Natural killer cell treated with Interleukin-12 subunit alpha and Interleukin-12 subunit beta and Interleukin-15 and Interleukin-18, amount 100 ng/mL, for 72 hours (primary cell): ENCODE results near the gene KCNJ15. TPM values are rescaled to one million over a fixed set of nuclear protein-coding genes. Genes with fewer than 3 reads are reported as not detected.
"Not testable (repeated sequence)": the region's sequence is repeated elsewhere in the genome, so short reads cannot be mapped to it uniquely, and the experiment has no call there.

ENCODE experiments used
- ATAC-seq, 2 donors: fragments of 150-1000 bp; cut with Tn5 transposase in 1 of 2; sonication (Bioruptor Pico), chemical (Tn5 transposase) in 1 of 2; 2 replicates each; pipeline ENCODE4 v1.10.0; 2021
- DNase-seq: peaks from one replicate; pipeline ENCODE4 v3.0.0; 2022; ENCODE audit warnings: low spot score
- H3K27ac Mint-ChIP-seq, 2 donors: 1 replicate in 1 of 2; 2 replicates in 1 of 2; pipeline ENCODE4 v1.8.0; 2022; ENCODE audit warnings: mixed read lengths in 2 of 2, mild to moderate bottlenecking in 1 of 2, moderate library complexity in 1 of 2
- H3K27me3 Mint-ChIP-seq, 2 donors: 1 replicate in 1 of 2; 2 replicates in 1 of 2; pipeline ENCODE4 v1.8.0; 2022; ENCODE audit warnings: mixed read lengths in 2 of 2
- H3K36me3 Mint-ChIP-seq: one replicate; pipeline ENCODE4 v1.8.0; 2022; ENCODE audit warnings: mixed read lengths
- H3K4me1 Mint-ChIP-seq, 2 donors: 1 replicate in 1 of 2; 2 replicates in 1 of 2; pipeline ENCODE4 v1.8.0; 2022; ENCODE audit warnings: low read depth in 2 of 2, mixed read lengths in 2 of 2, mild to moderate bottlenecking in 1 of 2
- H3K4me3 Mint-ChIP-seq: one replicate; pipeline ENCODE4 v1.8.0; 2022; ENCODE audit warnings: mixed read lengths
- H3K9me3 Mint-ChIP-seq: 2 replicates; pipeline ENCODE4 v1.8.0; 2022; ENCODE audit warnings: mixed read lengths
- total RNA-seq, 2 donors: library from RNA; stranded (reverse); gene quantifications; one replicate each; pipeline ENCODE4 v1.2.3, GENCODE V29; 2022

The KCNJ15 gene
- total RNA-seq, 2 donors from 2014 or later, result not detected

GRCh38 chr21:38235251-38235650 lies 21.5 kb upstream of the KCNJ15 start:
- peaks cover 6 to 17% of the 10 kb centered on the region in 2 donors for H3K27me3 Mint-ChIP-seq
- not testable (repeated sequence) for H3K9me3 Mint-ChIP-seq, H3K36me3 Mint-ChIP-seq, H3K4me1 Mint-ChIP-seq, H3K27ac Mint-ChIP-seq, H3K4me3 Mint-ChIP-seq, ATAC-seq, DNase-seq

- no peaks in the 10 kb centered on the region for H3K36me3 Mint-ChIP-seq
- DNase-seq (no peak), ATAC-seq (no peak)
- no peaks in the 10 kb centered on the region for H3K4me1 Mint-ChIP-seq
- no peak overlapping the region for H3K4me3 Mint-ChIP-seq
- H3K27ac Mint-ChIP-seq, result no peak overlapping the region
- peaks cover 6 to 17% of the 10 kb centered on the region in 2 donors for H3K27me3 Mint-ChIP-seq
- peaks cover 3% of the 10 kb centered on the region for H3K9me3 Mint-ChIP-seq
These were observed 20.6 kb upstream of the KCNJ15 start for GRCh38 chr21:38236232-38236631.

- Mint-ChIP-seq H3K27ac (no peak overlapping the region), H3K4me1 (peaks cover 8 to 9% of the 10 kb centered on the region in 2 donors), H3K27me3 (peaks cover 0 to 17% of the 10 kb centered on the region in 2 donors), H3K4me3 (no peak overlapping the region), H3K9me3 (no peaks in the 10 kb centered on the region), H3K36me3 (no peaks in the 10 kb centered on the region)
- no peak for DNase-seq
- ATAC-seq, result no peak
These were observed 17.1 kb upstream of the KCNJ15 start for GRCh38 chr21:38239672-38240071.

GRCh38 chr21:38240129-38240528 lies 16.7 kb upstream of the KCNJ15 start:
- peaks cover 1 to 17% of the 10 kb centered on the region in 2 donors for H3K27me3 Mint-ChIP-seq
- no peaks in the 10 kb centered on the region for H3K36me3 Mint-ChIP-seq
- H3K9me3 Mint-ChIP-seq, result no peaks in the 10 kb centered on the region
- no peak for ATAC-seq
- peaks cover 12 to 14% of the 10 kb centered on the region in 2 donors for H3K4me1 Mint-ChIP-seq
- H3K4me3 Mint-ChIP-seq, result no peak overlapping the region
- H3K27ac Mint-ChIP-seq, result no peak overlapping the region
- no peak for DNase-seq

GRCh38 chr21:38241029-38241740 lies 15.6 kb upstream of the KCNJ15 start:
- Mint-ChIP-seq H3K4me3 (no peak overlapping the region), H3K9me3 (no peaks in the 10 kb centered on the region), H3K36me3 (no peaks in the 10 kb centered on the region), H3K27me3 (peaks cover 6 to 17% of the 10 kb centered on the region in 2 donors), H3K27ac (no peak overlapping the region), H3K4me1 (peaks cover 18 to 19% of the 10 kb centered on the region in 2 donors)
- DNase-seq (no peak), ATAC-seq (no peak)

- H3K27me3 Mint-ChIP-seq, result peaks cover 13 to 14% of the 10 kb centered on the region in 2 donors
- no peak for ATAC-seq
- no peak overlapping the region for H3K4me3 Mint-ChIP-seq
- no peaks in the 10 kb centered on the region for H3K36me3 Mint-ChIP-seq
- no peak overlapping the region for H3K27ac Mint-ChIP-seq
- no peak for DNase-seq
- H3K4me1 Mint-ChIP-seq, result peaks cover 19% of the 10 kb centered on the region in 2 donors
- H3K9me3 Mint-ChIP-seq, result peaks cover 2% of the 10 kb centered on the region
These were observed 14.7 kb upstream of the KCNJ15 start for GRCh38 chr21:38242061-38242460.

GRCh38 chr21:38243732-38244406 lies 12.9 kb upstream of the KCNJ15 start:
- H3K36me3 Mint-ChIP-seq, result no peaks in the 10 kb centered on the region
- peaks cover 19 to 23% of the 10 kb centered on the region in 2 donors for H3K4me1 Mint-ChIP-seq
- H3K27me3 Mint-ChIP-seq, result peaks cover 17 to 22% of the 10 kb centered on the region in 2 donors
- peak overlapping the region in 1 of 2 donors; percentile 92 for H3K27ac Mint-ChIP-seq
- H3K4me3 Mint-ChIP-seq, result no peak overlapping the region
- peaks cover 10% of the 10 kb centered on the region for H3K9me3 Mint-ChIP-seq
- no peak for DNase-seq
- ATAC-seq, result no peak

- no peak for DNase-seq
- Mint-ChIP-seq H3K4me3 (peak overlapping the region; percentile 51), H3K27ac (peak overlapping the region; percentile 77 to 92), H3K4me1 (peaks cover 19 to 23% of the 10 kb centered on the region in 2 donors), H3K27me3 (peaks cover 17 to 22% of the 10 kb centered on the region in 2 donors), H3K9me3 (peaks cover 10% of the 10 kb centered on the region), H3K36me3 (no peaks in the 10 kb centered on the region)
- ATAC-seq, result peak in 1 of 2 donors; percentile 7
These were observed 12.4 kb upstream of the KCNJ15 start for GRCh38 chr21:38244407-38244787.

- Mint-ChIP-seq H3K36me3 (no peaks in the 10 kb centered on the region), H3K9me3 (peaks cover 10% of the 10 kb centered on the region), H3K27ac (peak overlapping the region; percentile 77 to 92), H3K4me1 (peaks cover 19 to 23% of the 10 kb centered on the region in 2 donors), H3K27me3 (peaks cover 15 to 22% of the 10 kb centered on the region in 2 donors), H3K4me3 (peak overlapping the region; percentile 51)
- peak; percentile 97 to 98 for ATAC-seq
- peak; percentile 76 for DNase-seq
These were observed 11.6 kb upstream of the KCNJ15 start for GRCh38 chr21:38244885-38245869.

- Mint-ChIP-seq H3K27ac (no peak overlapping the region), H3K4me1 (peaks cover 19 to 23% of the 10 kb centered on the region in 2 donors), H3K36me3 (no peaks in the 10 kb centered on the region), H3K9me3 (peaks cover 10% of the 10 kb centered on the region), H3K27me3 (peaks cover 19 to 29% of the 10 kb centered on the region in 2 donors), H3K4me3 (no peak overlapping the region)
- DNase-seq (no peak), ATAC-seq (no peak)
These were observed 10.3 kb upstream of the KCNJ15 start for GRCh38 chr21:38246511-38246910.

- Mint-ChIP-seq H3K4me1 (peaks cover 19 to 23% of the 10 kb centered on the region in 2 donors), H3K9me3 (peaks cover 10% of the 10 kb centered on the region), H3K27me3 (peaks cover 19 to 30% of the 10 kb centered on the region in 2 donors)
- not testable (repeated sequence) for H3K27ac Mint-ChIP-seq, H3K36me3 Mint-ChIP-seq, H3K4me3 Mint-ChIP-seq, DNase-seq, ATAC-seq
These were observed 9.7 kb upstream of the KCNJ15 start for GRCh38 chr21:38247054-38247453.

- H3K4me3 Mint-ChIP-seq, result no peak overlapping the region
- H3K27ac Mint-ChIP-seq, result no peak overlapping the region
- H3K27me3 Mint-ChIP-seq, result peaks cover 19 to 30% of the 10 kb centered on the region in 2 donors
- H3K4me1 Mint-ChIP-seq, result peaks cover 19 to 23% of the 10 kb centered on the region in 2 donors
- ATAC-seq (no peak), DNase-seq (no peak)
- no peaks in the 10 kb centered on the region for H3K36me3 Mint-ChIP-seq
- peaks cover 10% of the 10 kb centered on the region for H3K9me3 Mint-ChIP-seq
These were observed 8.9 kb upstream of the KCNJ15 start for GRCh38 chr21:38247738-38248510.

- ATAC-seq, result no peak
- no peak for DNase-seq
- no peak overlapping the region for H3K4me3 Mint-ChIP-seq
- peaks cover 10% of the 10 kb centered on the region for H3K9me3 Mint-ChIP-seq
- H3K27ac Mint-ChIP-seq, result no peak overlapping the region
- H3K36me3 Mint-ChIP-seq, result no peaks in the 10 kb centered on the region
- H3K27me3 Mint-ChIP-seq, result peaks cover 22 to 31% of the 10 kb centered on the region in 2 donors
- H3K4me1 Mint-ChIP-seq, result peaks cover 14 to 20% of the 10 kb centered on the region in 2 donors
These were observed 7.5 kb upstream of the KCNJ15 start for GRCh38 chr21:38249256-38249655.
